Measurements from ENCODE around the gene TUT4. TPM values are rescaled to one million over a fixed set of nuclear protein-coding genes. Genes with fewer than 3 reads are reported as not detected.

Gene TUT4
- total RNA-seq, 1 experiment from 2014 or later, result 67.4 TPM

GRCh38 chr1:52386458-52386857 lies 166.4 kb downstream of the TUT4 start:
- H3K4me1 ChIP-seq (ENCODE audit: control insufficient read depth, insufficient read depth, low read length), result no peaks in the 10 kb centered on the region
- in situ Hi-C loops (cut with HindIII; ENCODE audit: low pct_unique_long_range_greater_than_20kb, low sequenced_read_pairs) (no loop called here), intact Hi-C loops (cut with micrococcal nuclease; ENCODE audit: unreplicated experiment) (no loop called here)
- no peaks in the 10 kb centered on the region for H3K27me3 ChIP-seq (ENCODE audit: control insufficient read depth, insufficient read depth, low read length)
- TF ChIP-seq CTCF (IDR thresholded peaks at IDR 0.05) (no peak), POLR2AphosphoS5 (IDR thresholded peaks at IDR 0.05; ENCODE audit: low read depth, low read length) (no peak), TCF7L2 (IDR thresholded peaks at IDR 0.05; ENCODE audit: low read depth, low read length) (no peak), REST (IDR thresholded peaks at IDR 0.05; ENCODE audit: insufficient read depth in 1 of 2, low read depth in 2 of 2, low read length in 1 of 2) (no peak), SIN3A (IDR thresholded peaks at IDR 0.05; ENCODE audit: borderline replicate concordance, insufficient read depth, low read depth, low read length) (no peak)
- H3K27ac ChIP-seq (ENCODE audit: low read length), result no peak overlapping the region
- POLR2A ChIA-PET, result no interaction called here
- no peaks in the 10 kb centered on the region for H3K9me3 ChIP-seq (ENCODE audit: control insufficient read depth, insufficient read depth, low read depth, low read length)
- CTCF ChIA-PET, result no interaction called here
- H3K36me3 ChIP-seq (ENCODE audit: control insufficient read depth, insufficient read depth, low read length), result peaks cover 4% of the 10 kb centered on the region; the same call in 1 of the 2 replicates
- DNase-seq (ENCODE audit: low read depth, low spot score) (no peak), ATAC-seq (no peak)
- BruUV-seq (replicated peaks), result no TSS peak
- no peak overlapping the region for H3K4me3 ChIP-seq (ENCODE audit: low read depth in 2 of 2, low read length in 2 of 2)

- intact Hi-C loops (cut with micrococcal nuclease; ENCODE audit: unreplicated experiment) (no loop called here), in situ Hi-C loops (cut with HindIII; ENCODE audit: low pct_unique_long_range_greater_than_20kb, low sequenced_read_pairs) (no loop called here)
- ATAC-seq (no peak), DNase-seq (ENCODE audit: low read depth, low spot score) (no peak)
- Histone ChIP-seq H3K4me3 (ENCODE audit: low read depth in 2 of 2, low read length in 2 of 2) (no peak overlapping the region), H3K36me3 (ENCODE audit: control insufficient read depth, insufficient read depth, low read length) (peaks cover 6% of the 10 kb centered on the region; the same call in 1 of the 2 replicates), H3K9me3 (ENCODE audit: control insufficient read depth, insufficient read depth, low read depth, low read length) (no peaks in the 10 kb centered on the region), H3K27ac (ENCODE audit: low read length) (no peak overlapping the region), H3K4me1 (ENCODE audit: control insufficient read depth, insufficient read depth, low read length) (no peaks in the 10 kb centered on the region), H3K27me3 (ENCODE audit: control insufficient read depth, insufficient read depth, low read length) (no peaks in the 10 kb centered on the region)
- TF ChIP-seq TCF7L2 (IDR thresholded peaks at IDR 0.05; ENCODE audit: low read depth, low read length) (no peak), SIN3A (IDR thresholded peaks at IDR 0.05; ENCODE audit: borderline replicate concordance, insufficient read depth, low read depth, low read length) (no peak), POLR2AphosphoS5 (IDR thresholded peaks at IDR 0.05; ENCODE audit: low read depth, low read length) (no peak), REST (IDR thresholded peaks at IDR 0.05; ENCODE audit: insufficient read depth in 1 of 2, low read depth in 2 of 2, low read length in 1 of 2) (no peak), CTCF (IDR thresholded peaks at IDR 0.05) (no peak)
- ChIA-PET CTCF (no interaction called here), POLR2A (no interaction called here)
- BruUV-seq (replicated peaks), result no TSS peak
Measured at GRCh38 chr1:52385376-52385775, 167.5 kb downstream of the TUT4 start.

Other genes with a start within 250 kb of the TUT4 start
- 52.5 TPM for gene CC2D1B, start 186.9 kb downstream of the TUT4 start, total RNA-seq (2021; ENCODE audit: unreplicated experiment)
- gene ORC1, start 148.7 kb downstream of the TUT4 start, total RNA-seq (2021; ENCODE audit: unreplicated experiment), result 14.3 TPM
- gene PRPF38A, start 148.5 kb downstream of the TUT4 start, total RNA-seq (2021; ENCODE audit: unreplicated experiment), result 41.6 TPM
- 11.2 TPM for gene GPX7, start 49.3 kb upstream of the TUT4 start, total RNA-seq (2021; ENCODE audit: unreplicated experiment)
- 0.23 TPM for gene SHISAL2A, start 80.1 kb upstream of the TUT4 start, total RNA-seq (2021; ENCODE audit: unreplicated experiment)
- 44.9 TPM for gene COA7, start 145.3 kb upstream of the TUT4 start, total RNA-seq (2021; ENCODE audit: unreplicated experiment)
- 30.7 TPM for gene ZYG11B, start 173.4 kb upstream of the TUT4 start, total RNA-seq (2021; ENCODE audit: unreplicated experiment)

Data from Panc1 (cell line).